ENCODE data around the gene ATG7.

The ATG7 gene

GRCh38 chr3:11562277-11562881, 290.2 kb downstream of the ATG7 start:
- H2AFZ ChIP-seq = no peak overlapping the region
- TF ChIP-seq CTCF (IDR thresholded peaks at IDR 0.05) = no peak
- no peaks in the 10 kb centered on the region for H3K4me1 ChIP-seq
- no peak overlapping the region for H3K4me3 ChIP-seq (ENCODE audit: low read depth, low read length)
- H3K9me3 ChIP-seq (ENCODE audit: control insufficient read depth, low read length) = no peaks in the 10 kb centered on the region
- H3K9ac ChIP-seq = no peak overlapping the region
- H3K4me2 ChIP-seq (ENCODE audit: low read length) = no peak overlapping the region
- H3K27ac ChIP-seq = no peak overlapping the region
- H3K79me2 ChIP-seq = peaks cover 20% of the 10 kb centered on the region
- H3K27me3 ChIP-seq (ENCODE audit: control insufficient read depth, insufficient read depth, low read length) = no peaks in the 10 kb centered on the region
- no peaks in the 10 kb centered on the region for H3K36me3 ChIP-seq (ENCODE audit: control insufficient read depth, insufficient read depth, low read length)

GRCh38 chr3:11563159-11563864, 291.1 kb downstream of the ATG7 start:
- Histone ChIP-seq H3K27me3 (ENCODE audit: control insufficient read depth, insufficient read depth, low read length) (no peaks in the 10 kb centered on the region), H3K4me2 (ENCODE audit: low read length) (no peak overlapping the region), H3K36me3 (ENCODE audit: control insufficient read depth, insufficient read depth, low read length) (no peaks in the 10 kb centered on the region), H3K27ac (no peak overlapping the region), H3K4me1 (no peaks in the 10 kb centered on the region), H3K4me3 (ENCODE audit: low read depth, low read length) (no peak overlapping the region), H3K79me2 (peaks cover 26% of the 10 kb centered on the region), H3K9ac (no peak overlapping the region), H2AFZ (no peak overlapping the region), H3K9me3 (ENCODE audit: control insufficient read depth, low read length) (no peaks in the 10 kb centered on the region)
- TF ChIP-seq CTCF (IDR thresholded peaks at IDR 0.05) = no peak

GRCh38 chr3:11563865-11564185, 291.6 kb downstream of the ATG7 start:
- no peak overlapping the region for H2AFZ ChIP-seq
- no peak overlapping the region for H3K27ac ChIP-seq
- no peaks in the 10 kb centered on the region for H3K36me3 ChIP-seq (ENCODE audit: control insufficient read depth, insufficient read depth, low read length)
- no peak overlapping the region for H3K4me3 ChIP-seq (ENCODE audit: low read depth, low read length)
- no peak for TF ChIP-seq CTCF (IDR thresholded peaks at IDR 0.05)
- no peak overlapping the region for H3K9ac ChIP-seq
- H3K4me1 ChIP-seq = no peaks in the 10 kb centered on the region
- H3K27me3 ChIP-seq (ENCODE audit: control insufficient read depth, insufficient read depth, low read length) = no peaks in the 10 kb centered on the region
- no peak overlapping the region for H3K4me2 ChIP-seq (ENCODE audit: low read length)
- H3K79me2 ChIP-seq = peaks cover 29% of the 10 kb centered on the region
- H3K9me3 ChIP-seq (ENCODE audit: control insufficient read depth, low read length) = no peaks in the 10 kb centered on the region

- Histone ChIP-seq H3K79me2 (peaks cover 37% of the 10 kb centered on the region), H3K4me3 (ENCODE audit: low read depth, low read length) (no peak overlapping the region), H3K36me3 (ENCODE audit: control insufficient read depth, insufficient read depth, low read length) (no peaks in the 10 kb centered on the region), H3K27me3 (ENCODE audit: control insufficient read depth, insufficient read depth, low read length) (no peaks in the 10 kb centered on the region), H3K9me3 (ENCODE audit: control insufficient read depth, low read length) (no peaks in the 10 kb centered on the region), H3K4me2 (ENCODE audit: low read length) (no peak overlapping the region), H2AFZ (no peak overlapping the region), H3K9ac (no peak overlapping the region), H3K4me1 (no peaks in the 10 kb centered on the region), H3K27ac (no peak overlapping the region)
- TF ChIP-seq CTCF (IDR thresholded peaks at IDR 0.05) = no peak
Observed at GRCh38 chr3:11564577-11565001, 292.4 kb downstream of the ATG7 start.

- Histone ChIP-seq H3K36me3 (ENCODE audit: control insufficient read depth, insufficient read depth, low read length) (no peaks in the 10 kb centered on the region), H2AFZ (no peak overlapping the region), H3K4me3 (ENCODE audit: low read depth, low read length) (no peak overlapping the region), H3K9me3 (ENCODE audit: control insufficient read depth, low read length) (no peaks in the 10 kb centered on the region), H3K27ac (no peak overlapping the region), H3K4me1 (no peaks in the 10 kb centered on the region), H3K27me3 (ENCODE audit: control insufficient read depth, insufficient read depth, low read length) (no peaks in the 10 kb centered on the region), H3K4me2 (ENCODE audit: low read length) (no peak overlapping the region), H3K79me2 (peaks cover 39% of the 10 kb centered on the region), H3K9ac (no peak overlapping the region)
- TF ChIP-seq CTCF (IDR thresholded peaks at IDR 0.05) = no peak
Observed at GRCh38 chr3:11565072-11565471, 292.9 kb downstream of the ATG7 start.

Data from parathyroid adenoma (tissue), 2 donors.